Measurements from ENCODE around the gene RFX1.

The RFX1 gene

GRCh38 chr19:13996928-13997630 is 9.0 kb downstream of the RFX1 start:
- no peak overlapping the region for H3K4me3 ChIP-seq (ENCODE audit: low read depth, low read length)

GRCh38 chr19:13995878-13996765 is 10.0 kb downstream of the RFX1 start:
- H3K4me3 ChIP-seq (ENCODE audit: low read depth, low read length) = no peak overlapping the region

- no peak overlapping the region for H3K4me3 ChIP-seq (ENCODE audit: low read depth, low read length)
These were observed 10.9 kb downstream of the RFX1 start for GRCh38 chr19:13995017-13995728.

GRCh38 chr19:13993590-13994300 is 12.4 kb downstream of the RFX1 start:
- H3K4me3 ChIP-seq (ENCODE audit: low read depth, low read length) = no peak overlapping the region

GRCh38 chr19:13992025-13992424 is 14.1 kb downstream of the RFX1 start:
- no peak overlapping the region for H3K4me3 ChIP-seq (ENCODE audit: low read depth, low read length)

GRCh38 chr19:13990085-13990484 is 16.0 kb downstream of the RFX1 start:
- no peak overlapping the region for H3K4me3 ChIP-seq (ENCODE audit: low read depth, low read length)

- no peak overlapping the region for H3K4me3 ChIP-seq (ENCODE audit: low read depth, low read length)
These were observed 16.6 kb downstream of the RFX1 start for GRCh38 chr19:13989487-13989886.

- H3K4me3 ChIP-seq (ENCODE audit: low read depth, low read length) = no peak overlapping the region
These were observed 18.8 kb downstream of the RFX1 start for GRCh38 chr19:13987101-13987890.

- H3K4me3 ChIP-seq (ENCODE audit: low read depth, low read length) = no peak overlapping the region
These were observed 19.7 kb downstream of the RFX1 start for GRCh38 chr19:13986348-13986904.

- no peak overlapping the region for H3K4me3 ChIP-seq (ENCODE audit: low read depth, low read length)
These were observed 20.3 kb downstream of the RFX1 start for GRCh38 chr19:13985771-13986347.

GRCh38 chr19:13984875-13985741 is 21.0 kb downstream of the RFX1 start:
- H3K4me3 ChIP-seq (ENCODE audit: low read depth, low read length) = no peak overlapping the region

GRCh38 chr19:13984186-13984585 is 21.9 kb downstream of the RFX1 start:
- no peak overlapping the region for H3K4me3 ChIP-seq (ENCODE audit: low read depth, low read length)

GRCh38 chr19:13983213-13983889 is 22.8 kb downstream of the RFX1 start:
- no peak overlapping the region for H3K4me3 ChIP-seq (ENCODE audit: low read depth, low read length)

- H3K4me3 ChIP-seq (ENCODE audit: low read depth, low read length) = no peak overlapping the region
These were observed 23.3 kb downstream of the RFX1 start for GRCh38 chr19:13982773-13983172.

GRCh38 chr19:13981988-13982501 is 24.1 kb downstream of the RFX1 start:
- no peak overlapping the region for H3K4me3 ChIP-seq (ENCODE audit: low read depth, low read length)

- no peak overlapping the region for H3K4me3 ChIP-seq (ENCODE audit: low read depth, low read length)
These were observed 24.7 kb downstream of the RFX1 start for GRCh38 chr19:13981467-13981866.

- H3K4me3 ChIP-seq (ENCODE audit: low read depth, low read length) = no peak overlapping the region
These were observed 25.1 kb downstream of the RFX1 start for GRCh38 chr19:13981021-13981420.

- H3K4me3 ChIP-seq (ENCODE audit: low read depth, low read length) = no peak overlapping the region
These were observed 25.8 kb downstream of the RFX1 start for GRCh38 chr19:13980340-13980739.

Measured in iPS-11a (cell line).